HepG2 (cell line): ENCODE results near the gene VAC14. TPM values are rescaled to one million over a fixed set of nuclear protein-coding genes. Genes with fewer than 3 reads are reported as not detected.

Experiments
- CENPT ChIP-seq: sonication (generic); formaldehyde crosslinking; IDR thresholded peaks from 2 replicates; pipeline ENCODE4 v1.8.0; 2022; ENCODE audit warnings: low read depth, mild to moderate bottlenecking, moderate library complexity, missing genetic modification reagents
- GZF1 ChIP-seq: sonication (generic); formaldehyde crosslinking; IDR thresholded peaks from 2 replicates; pipeline ENCODE4 v1.5.1; 2020; ENCODE audit warnings: mild to moderate bottlenecking, missing genetic modification reagents
- HNRNPL ChIP-seq: fragments of 200-400 bp; formaldehyde crosslinking; IDR thresholded peaks from 2 replicates; pipeline ENCODE4 v1.6.1; 2017; ENCODE audit warnings: mild to moderate bottlenecking, low read depth, low read length
- KLF15 ChIP-seq: sonication (generic); formaldehyde crosslinking; IDR thresholded peaks from 2 replicates; pipeline ENCODE4 v1.8.1; 2023; ENCODE audit warnings: borderline replicate concordance, mild to moderate bottlenecking, inconsistent platforms, missing genetic modification reagents, mixed read lengths
- PHF20 ChIP-seq: sonication (generic); formaldehyde crosslinking; IDR thresholded peaks from 2 replicates; pipeline ENCODE4 v1.5.0; 2020; ENCODE audit warnings: mild to moderate bottlenecking, missing genetic modification reagents
- RCOR2 ChIP-seq: IDR thresholded peaks from 2 replicates; pipeline ENCODE4 v1.6.1; 2016; ENCODE audit warnings: missing biosample characterization, missing genetic modification reagents
- SIN3B ChIP-seq: fragments of 150-350 bp; IDR thresholded peaks from 2 replicates; pipeline ENCODE4 v1.6.1; 2014; ENCODE audit warnings: low read length
- SMAD1 ChIP-seq: sonication (generic); formaldehyde crosslinking; IDR thresholded peaks from 2 replicates; pipeline ENCODE4 v1.4.0; 2020; ENCODE audit warnings: missing genetic modification reagents, low read depth, mild to moderate bottlenecking, borderline replicate concordance
- SSRP1 ChIP-seq: IDR thresholded peaks from 2 replicates; pipeline ENCODE4 v1.6.1; 2016; ENCODE audit warnings: control low read depth
- TBL1XR1 ChIP-seq: fragments of 150-350 bp; IDR thresholded peaks from 2 replicates; pipeline ENCODE4 v1.6.1; 2014; ENCODE audit warnings: borderline replicate concordance, low read length; ENCODE audit not compliant: partially characterized antibody
- XBP1 ChIP-seq: sonication (generic); formaldehyde crosslinking; IDR thresholded peaks from 2 replicates; pipeline ENCODE4 v1.5.0; 2020; ENCODE audit warnings: missing genetic modification reagents
- XRCC5 ChIP-seq: fragments of 200-400 bp; formaldehyde crosslinking; optimal IDR thresholded peaks from 2 replicates; pipeline ENCODE3; 2017; ENCODE audit warnings: mild to moderate bottlenecking, low read length
- ZBTB42 ChIP-seq: sonication (generic); formaldehyde crosslinking; IDR thresholded peaks from 2 replicates; pipeline ENCODE4 v1.5.0; 2020; ENCODE audit warnings: mild to moderate bottlenecking, missing genetic modification reagents
- ZC3H13 ChIP-seq: sonication (generic); formaldehyde crosslinking; IDR thresholded peaks from 2 replicates; pipeline ENCODE4 v1.8.1; 2023; ENCODE audit warnings: mild to moderate bottlenecking, missing genetic modification reagents, moderate library complexity
- ZNF205 ChIP-seq: IDR thresholded peaks from 2 replicates; pipeline ENCODE4 v1.6.1; 2018; ENCODE audit warnings: missing biosample characterization, missing genetic modification reagents
- ZNF335 ChIP-seq: sonication (generic); formaldehyde crosslinking; IDR thresholded peaks from 2 replicates; pipeline ENCODE4 v1.4.0; 2020; ENCODE audit warnings: missing genetic modification reagents
- ZNF44 ChIP-seq: sonication (generic); formaldehyde crosslinking; IDR thresholded peaks from 2 replicates; pipeline ENCODE4 v1.5.1; 2020; ENCODE audit warnings: mild to moderate bottlenecking, missing genetic modification reagents
- ZNF780A ChIP-seq: sonication (generic); formaldehyde crosslinking; IDR thresholded peaks from 2 replicates; pipeline ENCODE4 v1.8.0; 2022; ENCODE audit warnings: mild to moderate bottlenecking, missing genetic modification reagents, moderate library complexity
- ZSCAN25 ChIP-seq: sonication (generic); formaldehyde crosslinking; IDR thresholded peaks from 2 replicates; pipeline ENCODE4 v1.8.0; 2022; ENCODE audit warnings: mild to moderate bottlenecking, missing genetic modification reagents
- polyA plus RNA-seq, 8 experiments: library from polyadenylated mRNA; depleted of rRNA in 3 of 8; stranded (reverse) in 7 of 8; unstranded in 1 of 8; fragments of >200 nt; fragmentation: Illumina TruSeq in 4 of 8; extraction: Trizol in 4 of 8; gene quantifications; 2 replicates each; pipeline versions ENCODE4 v1.2.1 to v1.2.3, GENCODE V29; 2011 to 2016; ENCODE audit warnings: low read depth in 4 of 8, missing spikeins in 1 of 8, mixed read lengths in 1 of 8; ENCODE audit not compliant: insufficient read depth in 1 of 8
- total RNA-seq, 5 experiments: library from RNA; depleted of rRNA; stranded (reverse); fragments of >200 nt; fragmentation: Illumina TruSeq; extraction: Trizol; gene quantifications; 2 replicates each; pipeline ENCODE4 v1.2.3, GENCODE V29; 2016; ENCODE audit warnings: low read depth in 1 of 5
- TF ChIP-seq, protein P1 (sequence below): sonication (generic); formaldehyde crosslinking; IDR thresholded peaks from 2 replicates; pipeline ENCODE4 v1.4.0; 2020; ENCODE audit warnings: mild to moderate bottlenecking, missing genetic modification reagents
- TF ChIP-seq, protein P2 (sequence below): sonication (generic); formaldehyde crosslinking; IDR thresholded peaks from 2 replicates; pipeline ENCODE4 v1.8.0; 2023; ENCODE audit warnings: mild to moderate bottlenecking, missing genetic modification reagents
- TF ChIP-seq, protein P3 (sequence below): sonication (generic); formaldehyde crosslinking; IDR thresholded peaks from 2 replicates; pipeline ENCODE4 v1.4.0; 2020; ENCODE audit warnings: mild to moderate bottlenecking, missing genetic modification reagents
- TF ChIP-seq, protein P4 (sequence below): sonication (generic); formaldehyde crosslinking; IDR thresholded peaks from 2 replicates; pipeline ENCODE4 v1.4.0; 2020; ENCODE audit warnings: mild to moderate bottlenecking, missing genetic modification reagents

Gene VAC14
- total and polyA plus RNA-seq, 2 of the 13 experiments (the other 11 are each of a cell fraction or from before 2014, with no cell fraction given): 23.5 to 24.6 TPM

DNA sequence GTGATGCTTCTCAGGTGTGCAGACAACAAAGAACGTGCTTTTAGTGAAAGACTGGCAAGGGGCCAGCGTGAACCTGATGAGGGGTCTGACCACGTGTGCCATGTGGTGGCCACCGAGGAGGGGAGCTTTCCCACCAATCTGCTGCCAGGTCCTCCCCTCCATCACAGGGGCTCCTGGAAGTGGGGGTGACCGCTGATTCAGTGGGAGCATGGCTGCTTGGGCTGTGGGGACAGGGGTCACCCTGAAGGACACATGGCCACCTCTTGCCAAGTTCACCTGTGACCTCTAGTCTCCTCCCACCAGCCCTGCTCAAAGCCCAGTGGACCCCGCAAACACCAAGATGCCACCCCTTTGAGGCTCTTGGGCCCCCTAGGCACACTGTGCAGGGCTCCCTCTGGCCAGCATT lies 77.2 kb downstream of the VAC14 start (continued):
- TF ChIP-seq ZSCAN25 (CRISPR knock-in tag): no peak
- TF ChIP-seq ZC3H13 (CRISPR knock-in tag): no peak
- peak; percentile 74; the same call in 1 of the 2 replicates for TF ChIP-seq SMAD1 (CRISPR knock-in tag)
- TF ChIP-seq ZNF335 (CRISPR knock-in tag): no peak
- TF ChIP-seq GZF1 (CRISPR knock-in tag): no peak
- TF ChIP-seq, protein P1, sequence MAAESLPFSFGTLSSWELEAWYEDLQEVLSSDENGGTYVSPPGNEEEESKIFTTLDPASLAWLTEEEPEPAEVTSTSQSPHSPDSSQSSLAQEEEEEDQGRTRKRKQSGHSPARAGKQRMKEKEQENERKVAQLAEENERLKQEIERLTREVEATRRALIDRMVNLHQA (CRISPR knock-in tag): no peak
- 0 out of 2 replicates have a peak, but pooled peaks have one; percentile 9 for TF ChIP-seq HNRNPL
- no peak for TF ChIP-seq RCOR2 (CRISPR knock-in tag)
- TF ChIP-seq SSRP1: no peak
- TF ChIP-seq SIN3B: no peak
- TF ChIP-seq ZNF780A: no peak
- TF ChIP-seq TBL1XR1: no peak
- peak; percentile 49; the same call in 1 of the 2 replicates for TF ChIP-seq CENPT
- no peak for TF ChIP-seq XBP1 (CRISPR knock-in tag)
- TF ChIP-seq PHF20 (CRISPR knock-in tag): no peak
- TF ChIP-seq, protein P2, sequence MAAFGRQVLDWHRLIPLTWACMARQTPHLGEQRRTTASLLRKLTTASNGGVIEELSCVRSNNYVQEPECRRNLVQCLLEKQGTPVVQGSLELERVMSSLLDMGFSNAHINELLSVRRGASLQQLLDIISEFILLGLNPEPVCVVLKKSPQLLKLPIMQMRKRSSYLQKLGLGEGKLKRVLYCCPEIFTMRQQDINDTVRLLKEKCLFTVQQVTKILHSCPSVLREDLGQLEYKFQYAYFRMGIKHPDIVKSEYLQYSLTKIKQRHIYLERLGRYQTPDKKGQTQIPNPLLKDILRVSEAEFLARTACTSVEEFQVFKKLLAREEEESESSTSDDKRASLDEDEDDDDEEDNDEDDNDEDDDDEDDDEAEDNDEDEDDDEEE: 0 out of 2 replicates have a peak, but pooled peaks have one; percentile 45
- peak; percentile 47; the same call in 1 of the 2 replicates for TF ChIP-seq ZBTB42
- TF ChIP-seq XRCC5: no peak
- TF ChIP-seq KLF15 (CRISPR knock-in tag): no peak
- TF ChIP-seq, protein P3, sequence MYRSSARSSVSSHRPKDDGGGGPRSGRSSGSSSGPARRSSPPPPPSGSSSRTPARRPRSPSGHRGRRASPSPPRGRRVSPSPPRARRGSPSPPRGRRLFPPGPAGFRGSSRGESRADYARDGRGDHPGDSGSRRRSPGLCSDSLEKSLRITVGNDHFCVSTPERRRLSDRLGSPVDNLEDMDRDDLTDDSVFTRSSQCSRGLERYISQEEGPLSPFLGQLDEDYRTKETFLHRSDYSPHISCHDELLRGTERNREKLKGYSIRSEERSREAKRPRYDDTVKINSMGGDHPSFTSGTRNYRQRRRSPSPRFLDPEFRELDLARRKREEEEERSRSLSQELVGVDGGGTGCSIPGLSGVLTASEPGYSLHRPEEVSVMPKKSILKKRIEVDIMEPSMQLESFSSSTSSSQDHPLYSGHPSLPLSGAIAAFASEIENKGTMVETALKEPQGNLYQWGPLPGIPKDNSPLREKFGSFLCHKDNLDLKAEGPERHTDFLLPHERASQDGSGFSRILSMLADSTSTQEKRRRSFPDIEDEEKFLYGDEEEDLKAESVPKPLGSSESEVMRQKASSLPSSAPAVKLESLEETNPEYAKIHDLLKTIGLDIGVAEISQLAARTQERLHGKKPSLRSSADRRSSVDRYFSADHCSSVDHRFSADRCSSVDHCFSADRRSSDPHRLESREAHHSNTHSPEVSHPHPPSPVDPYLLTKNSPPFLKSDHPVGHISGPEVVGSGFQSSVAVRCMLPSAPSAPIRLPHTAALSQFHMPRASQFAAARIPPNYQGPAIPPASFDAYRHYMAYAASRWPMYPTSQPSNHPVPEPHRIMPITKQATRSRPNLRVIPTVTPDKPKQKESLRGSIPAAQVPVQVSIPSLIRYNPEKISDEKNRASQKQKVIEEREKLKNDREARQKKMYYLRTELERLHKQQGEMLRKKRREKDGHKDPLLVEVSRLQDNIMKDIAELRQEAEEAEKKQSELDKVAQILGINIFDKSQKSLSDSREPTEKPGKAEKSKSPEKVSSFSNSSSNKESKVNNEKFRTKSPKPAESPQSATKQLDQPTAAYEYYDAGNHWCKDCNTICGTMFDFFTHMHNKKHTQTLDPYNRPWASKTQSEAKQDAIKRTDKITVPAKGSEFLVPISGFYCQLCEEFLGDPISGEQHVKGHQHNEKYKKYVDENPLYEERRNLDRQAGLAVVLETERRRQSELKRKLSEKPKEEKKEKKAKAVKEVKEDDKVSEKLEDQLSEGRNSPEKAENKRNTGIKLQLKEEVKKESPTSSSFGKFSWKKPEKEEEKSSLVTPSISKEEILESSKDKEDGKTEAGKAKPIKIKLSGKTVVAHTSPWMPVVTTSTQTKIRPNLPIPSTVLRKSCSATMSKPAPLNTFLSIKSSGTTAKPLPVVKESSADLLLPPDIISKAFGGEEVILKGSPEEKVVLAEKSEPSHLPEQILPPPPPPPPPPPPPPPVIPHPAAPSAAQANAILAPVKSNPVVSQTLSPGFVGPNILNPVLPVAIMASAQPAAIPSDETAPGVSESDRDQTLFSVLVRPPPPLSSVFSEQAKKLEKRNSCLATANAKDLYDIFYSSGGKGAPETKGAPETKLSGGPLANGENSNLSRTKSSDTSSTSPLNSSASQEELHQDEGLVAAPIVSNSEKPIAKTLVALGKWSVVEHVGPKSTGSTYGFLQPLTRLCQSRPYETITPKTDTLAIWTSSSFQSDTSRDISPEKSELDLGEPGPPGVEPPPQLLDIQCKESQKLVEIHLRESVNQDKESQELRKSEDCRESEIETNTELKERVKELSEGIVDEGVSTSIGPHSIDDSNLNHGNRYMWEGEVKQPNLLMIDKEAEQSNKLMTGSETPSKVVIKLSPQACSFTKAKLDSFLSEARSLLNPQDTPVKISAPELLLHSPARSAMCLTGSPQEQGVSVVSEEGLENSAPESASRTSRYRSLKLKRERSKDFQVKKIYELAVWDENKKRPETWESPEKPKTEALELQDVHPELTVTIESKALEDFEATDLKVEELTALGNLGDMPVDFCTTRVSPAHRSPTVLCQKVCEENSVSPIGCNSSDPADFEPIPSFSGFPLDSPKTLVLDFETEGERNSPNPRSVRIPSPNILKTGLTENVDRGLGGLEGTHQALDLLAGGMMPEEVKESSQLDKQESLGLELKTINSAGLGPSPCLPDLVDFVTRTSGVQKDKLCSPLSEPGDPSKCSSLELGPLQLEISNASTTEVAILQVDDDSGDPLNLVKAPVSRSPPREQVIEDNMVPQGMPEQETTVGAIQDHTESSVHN: no peak
- TF ChIP-seq ZNF205 (CRISPR knock-in tag): no peak
- TF ChIP-seq, protein P4, sequence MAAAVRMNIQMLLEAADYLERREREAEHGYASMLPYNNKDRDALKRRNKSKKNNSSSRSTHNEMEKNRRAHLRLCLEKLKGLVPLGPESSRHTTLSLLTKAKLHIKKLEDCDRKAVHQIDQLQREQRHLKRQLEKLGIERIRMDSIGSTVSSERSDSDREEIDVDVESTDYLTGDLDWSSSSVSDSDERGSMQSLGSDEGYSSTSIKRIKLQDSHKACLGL (CRISPR knock-in tag): no peak
- TF ChIP-seq ZNF44 (CRISPR knock-in tag): no peak
